ENCODE data around the gene CHST8.

The CHST8 gene

GRCh38 chr19:33726756-33727155 lies 105.0 kb downstream of the CHST8 start:
- no peak for TF ChIP-seq FOXP2 (optimal IDR thresholded peaks at IDR 0.05; ENCODE audit: borderline replicate concordance, extremely low read depth, extremely low read length, insufficient read depth)
- TF ChIP-seq REST (IDR thresholded peaks at IDR 0.05; ENCODE audit: insufficient read depth in 1 of 2, low read depth in 2 of 2, low read length in 2 of 2): no peak
- no peak for TF ChIP-seq POLR2AphosphoS5 (IDR thresholded peaks at IDR 0.05; ENCODE audit: low read depth, low read length)
- no peak for TF ChIP-seq SIN3A (IDR thresholded peaks at IDR 0.05; ENCODE audit: borderline replicate concordance, insufficient read depth, low read length)
- TF ChIP-seq TAF1 (IDR thresholded peaks at IDR 0.05; ENCODE audit: borderline replicate concordance, insufficient read depth, low read length): no peak

GRCh38 chr19:33727331-33727998 lies 105.7 kb downstream of the CHST8 start:
- no peak for TF ChIP-seq FOXP2 (optimal IDR thresholded peaks at IDR 0.05; ENCODE audit: borderline replicate concordance, extremely low read depth, extremely low read length, insufficient read depth)

GRCh38 chr19:33728141-33728540 lies 106.4 kb downstream of the CHST8 start:
- TF ChIP-seq REST (IDR thresholded peaks at IDR 0.05; ENCODE audit: insufficient read depth in 1 of 2, low read depth in 2 of 2, low read length in 2 of 2) (no peak), FOXP2 (optimal IDR thresholded peaks at IDR 0.05; ENCODE audit: borderline replicate concordance, extremely low read depth, extremely low read length, insufficient read depth) (no peak), SIN3A (IDR thresholded peaks at IDR 0.05; ENCODE audit: borderline replicate concordance, insufficient read depth, low read length) (no peak), TAF1 (IDR thresholded peaks at IDR 0.05; ENCODE audit: borderline replicate concordance, insufficient read depth, low read length) (no peak), POLR2AphosphoS5 (IDR thresholded peaks at IDR 0.05; ENCODE audit: low read depth, low read length) (no peak)

- TF ChIP-seq FOXP2 (optimal IDR thresholded peaks at IDR 0.05; ENCODE audit: borderline replicate concordance, extremely low read depth, extremely low read length, insufficient read depth) (no peak), REST (IDR thresholded peaks at IDR 0.05; ENCODE audit: insufficient read depth in 1 of 2, low read depth in 2 of 2, low read length in 2 of 2) (no peak), SIN3A (IDR thresholded peaks at IDR 0.05; ENCODE audit: borderline replicate concordance, insufficient read depth, low read length) (no peak), TAF1 (IDR thresholded peaks at IDR 0.05; ENCODE audit: borderline replicate concordance, insufficient read depth, low read length) (no peak), POLR2AphosphoS5 (IDR thresholded peaks at IDR 0.05; ENCODE audit: low read depth, low read length) (no peak)
These were observed 109.3 kb downstream of the CHST8 start for GRCh38 chr19:33730858-33731607.

- TF ChIP-seq REST (IDR thresholded peaks at IDR 0.05; ENCODE audit: insufficient read depth in 1 of 2, low read depth in 2 of 2, low read length in 2 of 2) (no peak), POLR2AphosphoS5 (IDR thresholded peaks at IDR 0.05; ENCODE audit: low read depth, low read length) (no peak), FOXP2 (optimal IDR thresholded peaks at IDR 0.05; ENCODE audit: borderline replicate concordance, extremely low read depth, extremely low read length, insufficient read depth) (no peak), TAF1 (IDR thresholded peaks at IDR 0.05; ENCODE audit: borderline replicate concordance, insufficient read depth, low read length) (no peak), SIN3A (IDR thresholded peaks at IDR 0.05; ENCODE audit: borderline replicate concordance, insufficient read depth, low read length) (no peak)
These were observed 110.1 kb downstream of the CHST8 start for GRCh38 chr19:33731881-33732280.
